ENCODE measurements around the gene ELOA. TPM values are rescaled to one million over a fixed set of nuclear protein-coding genes. Genes with fewer than 3 reads are reported as not detected.

The ELOA gene
- total RNA-seq, 1 donor from 2014 or later, result 29.1 TPM

GRCh38 chr1:23695667-23696066, 47.6 kb upstream of the ELOA start:
- Histone ChIP-seq H2AFZ (replicated peaks) (no peak overlapping the region), H3K79me2 (ENCODE audit: low read depth) (peaks cover 91% of the 10 kb centered on the region), H3F3A (ENCODE audit: low read depth) (peaks cover 77% of the 10 kb centered on the region), H3K4me3 (no peak overlapping the region), H4K20me1 (ENCODE audit: low read depth) (peaks cover 88% of the 10 kb centered on the region), H3K9ac (peak overlapping the region; percentile 100), H3K9me3 (ENCODE audit: low read depth) (no peaks in the 10 kb centered on the region), H3K27me3 (no peaks in the 10 kb centered on the region), H3K4me2 (no peak overlapping the region), H3K27ac (no peak overlapping the region), H3K36me3 (peaks cover 32% of the 10 kb centered on the region), H3K4me1 (peaks cover 14% of the 10 kb centered on the region)
- H3K4me1 Mint-ChIP-seq, result peaks cover 27% of the 10 kb centered on the region
- no peak for DNase-seq (ENCODE audit: low spot score)
- H3K4me3 Mint-ChIP-seq, result no peak overlapping the region
- H3K9me3 Mint-ChIP-seq, result no peaks in the 10 kb centered on the region
- no peaks in the 10 kb centered on the region for H3K27me3 Mint-ChIP-seq (ENCODE audit: insufficient read depth, low read depth)
- no peak overlapping the region for H3K27ac Mint-ChIP-seq
- peaks cover 48% of the 10 kb centered on the region for H3K36me3 Mint-ChIP-seq
- TF ChIP-seq CTCF (IDR thresholded peaks at IDR 0.05) (no peak), EZH2 (IDR thresholded peaks at IDR 0.05) (no peak), EZH2phosphoT487 (IDR thresholded peaks at IDR 0.05) (no peak)

GRCh38 chr1:23696335-23696989, 46.8 kb upstream of the ELOA start:
- H3K27me3 ChIP-seq, result no peaks in the 10 kb centered on the region
- no peaks in the 10 kb centered on the region for H3K9me3 ChIP-seq (ENCODE audit: low read depth)
- peaks cover 32% of the 10 kb centered on the region for H3K36me3 ChIP-seq
- H3K4me3 Mint-ChIP-seq, result no peak overlapping the region
- DNase-seq (ENCODE audit: low spot score), result no peak
- no peak overlapping the region for H3K9ac ChIP-seq
- H3K27ac ChIP-seq, result no peak overlapping the region
- no peak overlapping the region for H3K4me3 ChIP-seq
- H3F3A ChIP-seq (ENCODE audit: low read depth), result peaks cover 83% of the 10 kb centered on the region
- H3K4me1 Mint-ChIP-seq, result peaks cover 27% of the 10 kb centered on the region
- H3K4me1 ChIP-seq, result peaks cover 14% of the 10 kb centered on the region
- H4K20me1 ChIP-seq (ENCODE audit: low read depth), result peaks cover 94% of the 10 kb centered on the region
- H3K27ac Mint-ChIP-seq, result no peak overlapping the region
- no peak overlapping the region for H2AFZ ChIP-seq (replicated peaks)
- H3K4me2 ChIP-seq, result no peak overlapping the region
- no peaks in the 10 kb centered on the region for H3K9me3 Mint-ChIP-seq
- no peaks in the 10 kb centered on the region for H3K27me3 Mint-ChIP-seq (ENCODE audit: insufficient read depth, low read depth)
- TF ChIP-seq CTCF (IDR thresholded peaks at IDR 0.05) (no peak), EZH2 (IDR thresholded peaks at IDR 0.05) (no peak), EZH2phosphoT487 (IDR thresholded peaks at IDR 0.05) (no peak)
- H3K36me3 Mint-ChIP-seq, result peaks cover 48% of the 10 kb centered on the region
- H3K79me2 ChIP-seq (ENCODE audit: low read depth), result peaks cover 99% of the 10 kb centered on the region

GRCh38 chr1:23698466-23698865, 44.8 kb upstream of the ELOA start:
- DNase-seq (ENCODE audit: low spot score), result no peak
- Histone ChIP-seq H2AFZ (replicated peaks) (no peak overlapping the region), H3K27me3 (no peaks in the 10 kb centered on the region), H4K20me1 (ENCODE audit: low read depth) (peaks cover 98% of the 10 kb centered on the region), H3K4me3 (no peak overlapping the region), H3F3A (ENCODE audit: low read depth) (peaks cover 84% of the 10 kb centered on the region), H3K79me2 (ENCODE audit: low read depth) (peaks cover 93% of the 10 kb centered on the region), H3K4me2 (no peak overlapping the region), H3K4me1 (peaks cover 5% of the 10 kb centered on the region), H3K27ac (no peak overlapping the region), H3K9me3 (ENCODE audit: low read depth) (no peaks in the 10 kb centered on the region), H3K9ac (no peak overlapping the region), H3K36me3 (peaks cover 26% of the 10 kb centered on the region)
- Mint-ChIP-seq H3K27ac (no peak overlapping the region), H3K4me3 (no peak overlapping the region), H3K27me3 (ENCODE audit: insufficient read depth, low read depth) (no peaks in the 10 kb centered on the region), H3K9me3 (no peaks in the 10 kb centered on the region), H3K4me1 (peaks cover 14% of the 10 kb centered on the region), H3K36me3 (peaks cover 45% of the 10 kb centered on the region)
- TF ChIP-seq EZH2 (IDR thresholded peaks at IDR 0.05), result no peak
- no peak for TF ChIP-seq EZH2phosphoT487 (IDR thresholded peaks at IDR 0.05)
- no peak for TF ChIP-seq CTCF (IDR thresholded peaks at IDR 0.05)
